Measurements from ENCODE around the gene ZNF425.

DNA sequence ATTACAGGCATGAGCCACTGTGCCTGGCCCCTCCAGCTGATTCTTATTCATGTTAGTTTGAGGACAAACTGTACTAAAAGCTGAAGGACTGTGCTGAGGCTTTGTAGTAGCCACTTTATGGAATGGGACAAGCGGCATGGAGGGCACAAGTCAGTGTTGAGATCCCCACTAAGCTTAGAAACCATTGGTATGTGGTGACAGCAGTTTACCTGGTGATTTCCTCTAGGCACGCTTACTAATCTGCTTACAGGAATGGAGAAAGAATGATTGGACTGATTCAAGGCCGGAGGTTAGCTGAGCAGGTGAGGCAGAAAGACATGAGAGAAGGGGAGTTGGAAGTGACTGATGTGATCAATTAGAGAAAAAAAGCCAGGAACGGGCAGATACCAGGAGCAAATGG is 24.9 kb upstream of the ZNF425 start:
- TF ChIP-seq POLR2A (IDR thresholded peaks at IDR 0.05; ENCODE audit: low read length) (no peak), GATA1 (IDR thresholded peaks at IDR 0.05; ENCODE audit: low read depth, low read length) (no peak)
